ENCODE data around the gene LRRC63. TPM values are rescaled to one million over a fixed set of nuclear protein-coding genes. Genes with fewer than 3 reads are reported as not detected.
A peak's percentile ranks its signal among the peaks of the same experiment; 100 is the strongest.
"Not testable (repeated sequence)": the region's sequence is repeated elsewhere in the genome, so short reads cannot be mapped to it uniquely, and the experiment has no call there.

LRRC63 gene
- total and polyA plus RNA-seq, 9 of the 15 experiments (the other 6 are each of a cell fraction or from before 2014, with no cell fraction given) = 0.07 to 0.41 (median 0.24) TPM; not detected in 1

GRCh38 chr13:46214741-46215140, 3.0 kb downstream of the LRRC63 start:
- 14% methylated on average over 1 of the region's 1 CpG for WGBS (ENCODE audit: insufficient coverage, low coverage, missing lambda C conversion rate)
- intact Hi-C loops (cut with micrococcal nuclease) = not testable (repeated sequence)

GRCh38 chr13:46220234-46220633, 8.5 kb downstream of the LRRC63 start:
- FAIRE-seq; H3K4me2 ChIP-seq (ENCODE audit: insufficient read depth, low read length); H3K4me1 ChIP-seq (replicated peaks in 1 of 2; ENCODE audit: control insufficient read depth in 2 of 2, insufficient read depth in 2 of 2, low read length in 2 of 2); H3K4me3 ChIP-seq; intact Hi-C loops (cut with micrococcal nuclease); CTCF ChIA-PET (ENCODE audit: low intra/inter-chr PET ratio); in situ Hi-C loops (cut with MboI); H3K27me3 ChIP-seq (ENCODE audit: control insufficient read depth in 2 of 2, insufficient read depth in 2 of 2, low read length in 2 of 2); H3K9me1 ChIP-seq (ENCODE audit: control insufficient read depth, insufficient read depth, low read length); H3K9me3 ChIP-seq (replicated peaks; ENCODE audit: control insufficient read depth, insufficient read depth, low read depth, low read length); H2AFZ ChIP-seq (ENCODE audit: low read depth, low read length); H4K20me1 ChIP-seq (replicated peaks; ENCODE audit: control insufficient read depth, insufficient read depth, low read length); ATAC-seq; H3K79me2 ChIP-seq (ENCODE audit: control insufficient read depth, insufficient read depth, low read length); POLR2A ChIA-PET; BruUV-seq (replicated peaks); H3K9ac ChIP-seq (ENCODE audit: insufficient read depth in 1 of 2, low read depth in 2 of 2, low read length in 2 of 2); H3K36me3 ChIP-seq (ENCODE audit: control insufficient read depth, insufficient read depth, low read length); H3K27ac ChIP-seq (ENCODE audit: extremely low read depth, low read depth, low read length): not testable (repeated sequence)
- peak in 1 of 4 experiments; percentile 24 for DNase-seq (ENCODE audit: extremely low read depth in 1 of 4, low spot score in 3 of 4)
- WGBS (ENCODE audit: insufficient coverage, low coverage, missing lambda C conversion rate) = 0% methylated on average over 2 of the region's 2 CpGs

More at GRCh38 chr13:46214741-46215140, 3.0 kb downstream of the LRRC63 start:
- H3K4me3 ChIP-seq; ATAC-seq; H3K4me2 ChIP-seq (ENCODE audit: insufficient read depth, low read length); H3K79me2 ChIP-seq (ENCODE audit: control insufficient read depth, insufficient read depth, low read length); H3K9me3 ChIP-seq (replicated peaks; ENCODE audit: control insufficient read depth, insufficient read depth, low read depth, low read length); DNase-seq (ENCODE audit: extremely low read depth in 1 of 4, low spot score in 3 of 4); H3K9me1 ChIP-seq (ENCODE audit: control insufficient read depth, insufficient read depth, low read length); H3K27ac ChIP-seq (ENCODE audit: extremely low read depth, low read depth, low read length); H3K9ac ChIP-seq (ENCODE audit: insufficient read depth in 1 of 2, low read depth in 2 of 2, low read length in 2 of 2); H4K20me1 ChIP-seq (replicated peaks; ENCODE audit: control insufficient read depth, insufficient read depth, low read length); H3K27me3 ChIP-seq (ENCODE audit: control insufficient read depth in 2 of 2, insufficient read depth in 2 of 2, low read length in 2 of 2); in situ Hi-C loops (cut with MboI); H3K4me1 ChIP-seq (replicated peaks in 1 of 2; ENCODE audit: control insufficient read depth in 2 of 2, insufficient read depth in 2 of 2, low read length in 2 of 2); POLR2A ChIA-PET; BruUV-seq (replicated peaks); H2AFZ ChIP-seq (ENCODE audit: low read depth, low read length); H3K36me3 ChIP-seq (ENCODE audit: control insufficient read depth, insufficient read depth, low read length); FAIRE-seq: not testable (repeated sequence)
- CTCF ChIA-PET (ENCODE audit: low intra/inter-chr PET ratio) = interaction anchor here (0.6 kb wide), 1 partner anchor 764 kb away, joined by 3 read pairs; no protein-coding TSS in a partner anchor

Measured in K562 (cell line).